Activated B cell treated with CpG ODN at 0.5 μM for 24 hours (primary cell): ENCODE measurements around the gene ZFHX3. TPM values are rescaled to one million over a fixed set of nuclear protein-coding genes. Genes with fewer than 3 reads are reported as not detected.

Experiments
- ATAC-seq: fragments of 200-7000 bp; cut with Tn5 transposase; one replicate; pipeline ENCODE4 v1.10.0; 2021; ENCODE audit warnings: low read depth, mild to moderate bottlenecking, moderate library complexity
- CTCF ChIA-PET: fragments of 350-600 bp; sonication (Branson Sonifier 250); formaldehyde crosslinking; loops from one replicate; lab custom pipeline; 2021; ENCODE audit warnings: antibody characterized with exemption; lab: Charles Lee
- POLR2A ChIA-PET: fragments of 350-600 bp; sonication (Branson Sonifier 250); formaldehyde crosslinking; loops from one replicate; lab custom pipeline; 2021; ENCODE audit warnings: antibody characterized with exemption; lab: Charles Lee
- DNase-seq: peaks from one replicate; pipeline ENCODE4 v3.0.0; 2022
- H3K27ac Mint-ChIP-seq: one replicate; pipeline ENCODE4 v1.8.0; 2020; ENCODE audit warnings: mixed read lengths
- H3K27me3 Mint-ChIP-seq: one replicate; pipeline ENCODE4 v1.8.0; 2021; ENCODE audit warnings: mixed read lengths
- H3K36me3 Mint-ChIP-seq: one replicate; pipeline ENCODE4 v1.8.0; 2021; ENCODE audit warnings: low read depth, mixed read lengths
- H3K4me1 Mint-ChIP-seq: one replicate; pipeline ENCODE4 v1.8.0; 2021; ENCODE audit warnings: mixed read lengths
- H3K4me3 Mint-ChIP-seq: one replicate; pipeline ENCODE4 v1.8.0; 2020; ENCODE audit warnings: mild to moderate bottlenecking, mixed read lengths
- H3K9me3 Mint-ChIP-seq: one replicate; pipeline ENCODE4 v1.8.0; 2020; ENCODE audit warnings: mixed read lengths
- intact Hi-C: fragments of 100-400 bp; cut with micrococcal nuclease; formaldehyde crosslinking; loops from one replicate; pipeline ENCODE4 v1.15.1; 2024
- total RNA-seq: library from RNA; stranded (reverse); gene quantifications from 2 replicates; pipeline ENCODE4 v1.2.3, GENCODE V29; 2022
- TF ChIP-seq, protein P1 (sequence below): fragments of 200-600 bp; IDR thresholded peaks from one replicate; pipeline ENCODE4 v1.8.0; 2022; ENCODE audit warnings: antibody characterized with exemption, mild to moderate bottlenecking

ZFHX3 gene
- total RNA-seq, 1 donor from 2014 or later: 9.2 TPM

- Mint-ChIP-seq H3K9me3 (no peaks in the 10 kb centered on the region), H3K4me1 (peaks cover 15% of the 10 kb centered on the region), H3K36me3 (no peaks in the 10 kb centered on the region), H3K27ac (no peak overlapping the region), H3K4me3 (no peak overlapping the region), H3K27me3 (no peaks in the 10 kb centered on the region)
- ChIA-PET POLR2A (no interaction called here), CTCF (no interaction called here)
- intact Hi-C loops: no loop called here
- ATAC-seq (no peak), DNase-seq (no peak)
- TF ChIP-seq, protein P1, sequence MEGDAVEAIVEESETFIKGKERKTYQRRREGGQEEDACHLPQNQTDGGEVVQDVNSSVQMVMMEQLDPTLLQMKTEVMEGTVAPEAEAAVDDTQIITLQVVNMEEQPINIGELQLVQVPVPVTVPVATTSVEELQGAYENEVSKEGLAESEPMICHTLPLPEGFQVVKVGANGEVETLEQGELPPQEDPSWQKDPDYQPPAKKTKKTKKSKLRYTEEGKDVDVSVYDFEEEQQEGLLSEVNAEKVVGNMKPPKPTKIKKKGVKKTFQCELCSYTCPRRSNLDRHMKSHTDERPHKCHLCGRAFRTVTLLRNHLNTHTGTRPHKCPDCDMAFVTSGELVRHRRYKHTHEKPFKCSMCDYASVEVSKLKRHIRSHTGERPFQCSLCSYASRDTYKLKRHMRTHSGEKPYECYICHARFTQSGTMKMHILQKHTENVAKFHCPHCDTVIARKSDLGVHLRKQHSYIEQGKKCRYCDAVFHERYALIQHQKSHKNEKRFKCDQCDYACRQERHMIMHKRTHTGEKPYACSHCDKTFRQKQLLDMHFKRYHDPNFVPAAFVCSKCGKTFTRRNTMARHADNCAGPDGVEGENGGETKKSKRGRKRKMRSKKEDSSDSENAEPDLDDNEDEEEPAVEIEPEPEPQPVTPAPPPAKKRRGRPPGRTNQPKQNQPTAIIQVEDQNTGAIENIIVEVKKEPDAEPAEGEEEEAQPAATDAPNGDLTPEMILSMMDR: no peak
These were observed 119.6 kb downstream of the ZFHX3 start for GRCh38 chr16:72928090-72928981.

GRCh38 chr16:72927199-72928089, 120.5 kb downstream of the ZFHX3 start:
- ChIA-PET CTCF (no interaction called here), POLR2A (no interaction called here)
- Mint-ChIP-seq H3K4me3 (no peak overlapping the region), H3K27ac (no peak overlapping the region), H3K9me3 (no peaks in the 10 kb centered on the region), H3K4me1 (peaks cover 13% of the 10 kb centered on the region), H3K27me3 (no peaks in the 10 kb centered on the region), H3K36me3 (no peaks in the 10 kb centered on the region)
- TF ChIP-seq, protein P1: no peak
- intact Hi-C loops: no loop called here
- ATAC-seq: no peak
- DNase-seq: no peak

- Mint-ChIP-seq H3K27ac (no peak overlapping the region), H3K36me3 (no peaks in the 10 kb centered on the region), H3K4me1 (peaks cover 6% of the 10 kb centered on the region), H3K4me3 (no peak overlapping the region), H3K27me3 (no peaks in the 10 kb centered on the region), H3K9me3 (no peaks in the 10 kb centered on the region)
- ChIA-PET CTCF (no interaction called here), POLR2A (no interaction called here)
- DNase-seq (no peak), ATAC-seq (no peak)
- TF ChIP-seq, protein P1: no peak
- intact Hi-C loops: no loop called here
These were observed 121.5 kb downstream of the ZFHX3 start for GRCh38 chr16:72926177-72927070.

DNA sequence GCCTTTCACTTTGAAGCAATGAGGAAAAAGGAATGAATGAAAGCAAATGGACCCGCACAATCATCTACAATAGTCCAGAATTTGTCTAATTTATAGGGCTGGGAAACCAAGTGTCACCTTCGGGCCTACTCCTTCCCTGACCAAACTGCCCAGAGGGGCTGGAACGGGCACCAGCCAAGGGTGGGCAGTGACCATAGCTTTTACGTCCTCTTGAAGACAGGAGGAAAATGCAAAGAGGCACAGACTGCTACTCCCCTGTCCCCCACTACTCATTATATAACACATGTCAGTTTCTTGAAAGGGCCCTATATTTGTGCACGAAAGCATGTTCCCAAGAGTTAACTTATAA, 122.3 kb downstream of the ZFHX3 start:
- Mint-ChIP-seq H3K27me3 (no peaks in the 10 kb centered on the region), H3K4me3 (no peak overlapping the region), H3K36me3 (no peaks in the 10 kb centered on the region), H3K4me1 (peaks cover 4% of the 10 kb centered on the region), H3K9me3 (no peaks in the 10 kb centered on the region), H3K27ac (no peak overlapping the region)
- DNase-seq (no peak), ATAC-seq (no peak)
- TF ChIP-seq, protein P1: no peak
- ChIA-PET CTCF (no interaction called here), POLR2A (no interaction called here)
- intact Hi-C loops: no loop called here
